A549 (cell line): ENCODE data around the gene CLDN4. TPM values are rescaled to one million over a fixed set of nuclear protein-coding genes. Genes with fewer than 3 reads are reported as not detected.
"Not testable (repeated sequence)": the region's sequence is repeated elsewhere in the genome, so short reads cannot be mapped to it uniquely, and the experiment has no call there.

Experiments used
- ATAC-seq, 2 experiments: fragments of 200-7000 bp in 1 of 2; fragments of >200 bp in 1 of 2; cut with Nextera tagmentation in 1 of 2; cut with Tn5 transposase in 1 of 2; 3 replicates each; pipeline versions ENCODE4 v1.8.0 to v1.9.1; 2018 to 2020; ENCODE audit warnings: mild to moderate bottlenecking in 1 of 2, moderate library complexity in 1 of 2
- CTCF ChIA-PET: fragments of 300-600 bp; sonication (Branson Sonifier 250); formaldehyde crosslinking; extraction: SDS; loops from one replicate; lab custom pipeline; 2021; ENCODE audit warnings: antibody characterized with exemption, inconsistent platforms; lab: Yijun Ruan, JAX
- POLR2A ChIA-PET: fragments of 350-600 bp; formaldehyde crosslinking; extraction: SDS; loops from one replicate; lab custom pipeline; 2021; ENCODE audit warnings: antibody characterized with exemption, inconsistent platforms; lab: Yijun Ruan, JAX
- DNase-seq, 2 experiments: peaks; one replicate each; pipeline versions ENCODE4 v3.0.0 to v3.0.0-alpha.2; 2011 to 2016; ENCODE audit warnings: low read depth in 1 of 2, low spot score in 1 of 2
- FAIRE-seq: peaks from 2 replicates; lab custom pipeline; 2011; peaks lifted over from hg19 to GRCh38; lab: Jason Lieb, UNC
- H3K27ac ChIP-seq, 2 experiments: fragments of >200 bp; sonication (Bioruptor Twin); formaldehyde crosslinking; 3 replicates each; pipeline ENCODE4 v1.5.1; 2016 to 2017
- H3K4me1 ChIP-seq: fragments of >200 bp; sonication (Bioruptor Twin); formaldehyde crosslinking; 3 replicates; pipeline ENCODE4 v1.6.1; 2016
- H3K4me2 ChIP-seq: fragments of >200 bp; sonication (Bioruptor Twin); formaldehyde crosslinking; 3 replicates; pipeline ENCODE4 v1.6.1; 2016
- H3K4me3 ChIP-seq: fragments of >200 bp; sonication (Bioruptor Twin); formaldehyde crosslinking; 3 replicates; pipeline ENCODE4 v1.5.1; 2016
- H3K9me3 ChIP-seq: fragments of >200 bp; sonication (Bioruptor Twin); formaldehyde crosslinking; 3 replicates; pipeline ENCODE4 v1.6.1; 2016
- BHLHE40 ChIP-seq: IDR thresholded peaks from 2 replicates; pipeline ENCODE4 v1.6.1; 2012; ENCODE audit warnings: low read depth, low read length, inconsistent platforms
- CBX2 ChIP-seq: fragments of 200-600 bp; sonication (generic); IDR thresholded peaks from 2 replicates; pipeline ENCODE4 v1.6.1; 2016; ENCODE audit warnings: low read depth, mild to moderate bottlenecking, borderline replicate concordance
- CHD2 ChIP-seq: fragments of 150-350 bp; IDR thresholded peaks from 2 replicates; pipeline ENCODE4 v1.6.1; 2014; ENCODE audit warnings: low read length; ENCODE audit not compliant: partially characterized antibody
- EP300 ChIP-seq, 2 experiments: fragments of >200 bp; sonication (Bioruptor Twin); formaldehyde crosslinking; IDR thresholded peaks; 2 replicates in 1 of 2; 3 replicates in 1 of 2; pipeline ENCODE4 v1.6.1; 2016 to 2017
- ESRRA ChIP-seq: fragments of 150-350 bp; IDR thresholded peaks from 2 replicates; pipeline ENCODE4 v1.6.1; 2014; ENCODE audit warnings: mild to moderate bottlenecking, low read length, borderline replicate concordance
- FOSB ChIP-seq: fragments of 250-450 bp; sonication (Bioruptor Pico); IDR thresholded peaks from 2 replicates; pipeline ENCODE4 v1.5.0; 2020; ENCODE audit warnings: mild to moderate bottlenecking, moderate library complexity
- FOSL2 ChIP-seq, 2 experiments: fragments of 450-650 bp in 1 of 2; fragments of >200 bp in 1 of 2; sonication (Bioruptor Twin) in 1 of 2; formaldehyde crosslinking; IDR thresholded peaks; 2 replicates each; pipeline versions ENCODE4 v1.5.0 to v1.6.1; 2016 to 2020; ENCODE audit warnings: mild to moderate bottlenecking in 1 of 2, moderate library complexity in 1 of 2
- FOXS1 ChIP-seq: fragments of 250-450 bp; sonication (Bioruptor Pico); IDR thresholded peaks from 2 replicates; pipeline ENCODE4 v1.5.0; 2020; ENCODE audit warnings: mild to moderate bottlenecking, moderate library complexity
- HDAC2 ChIP-seq: fragments of 200-600 bp; sonication (generic); IDR thresholded peaks from 2 replicates; pipeline ENCODE4 v1.6.1; 2016
- HEYL ChIP-seq: fragments of 250-450 bp; sonication (Bioruptor Pico); IDR thresholded peaks from 2 replicates; pipeline ENCODE4 v1.8.0; 2021; ENCODE audit warnings: mild to moderate bottlenecking, moderate library complexity
- HOXA7 ChIP-seq: fragments of 250-450 bp; sonication (Bioruptor Pico); IDR thresholded peaks from 2 replicates; pipeline ENCODE4 v1.5.0; 2020; ENCODE audit warnings: mild to moderate bottlenecking, moderate library complexity
- JUNB ChIP-seq: fragments of >200 bp; sonication (Bioruptor Twin); formaldehyde crosslinking; IDR thresholded peaks from 2 replicates; pipeline ENCODE4 v1.6.1; 2016
- KDM1A ChIP-seq: fragments of 200-600 bp; sonication (generic); IDR thresholded peaks from 2 replicates; pipeline ENCODE4 v1.6.1; 2016; ENCODE audit warnings: low read depth, mild to moderate bottlenecking
- KDM5A ChIP-seq: fragments of 200-600 bp; sonication (generic); IDR thresholded peaks from 2 replicates; pipeline ENCODE4 v1.6.1; 2016; ENCODE audit warnings: antibody characterized with exemption, mild to moderate bottlenecking
- MYC ChIP-seq: IDR thresholded peaks from 2 replicates; pipeline ENCODE4 v1.6.1; 2012; ENCODE audit warnings: mild to moderate bottlenecking, inconsistent platforms, low read length, improper control_type of control experiment, borderline replicate concordance
- NPAS2 ChIP-seq: fragments of 250-450 bp; sonication (Bioruptor Pico); IDR thresholded peaks from 2 replicates; pipeline ENCODE4 v1.8.0; 2022; ENCODE audit warnings: mild to moderate bottlenecking, moderate library complexity, borderline replicate concordance
- PHF8 ChIP-seq: fragments of 200-600 bp; sonication (generic); IDR thresholded peaks from 2 replicates; pipeline ENCODE4 v1.6.1; 2016; ENCODE audit warnings: low read depth, mild to moderate bottlenecking, antibody characterized with exemption, moderate library complexity, borderline replicate concordance
- POLR2A ChIP-seq: IDR thresholded peaks from 2 replicates; pipeline ENCODE4 v1.6.1; 2012; ENCODE audit warnings: mild to moderate bottlenecking, low read length
- RCOR1 ChIP-seq: fragments of 150-350 bp; IDR thresholded peaks from 2 replicates; pipeline ENCODE4 v1.6.1; 2014; ENCODE audit warnings: antibody characterized with exemption, low read length, low read depth
- RFX5 ChIP-seq: fragments of 450-650 bp; IDR thresholded peaks from 2 replicates; pipeline ENCODE4 v1.7.1; 2014; ENCODE audit warnings: antibody characterized with exemption, mild to moderate bottlenecking, moderate library complexity
- SREBF2 ChIP-seq: fragments of 450-650 bp; IDR thresholded peaks from 2 replicates; pipeline ENCODE4 v1.6.1; 2014; ENCODE audit warnings: mild to moderate bottlenecking, moderate library complexity
- TFCP2L1 ChIP-seq: fragments of 250-450 bp; sonication (Bioruptor Pico); IDR thresholded peaks from 2 replicates; pipeline ENCODE4 v1.5.0; 2021; ENCODE audit warnings: mild to moderate bottlenecking
- ZFP36 ChIP-seq: fragments of 450-650 bp; IDR thresholded peaks from 2 replicates; pipeline ENCODE4 v1.6.1; 2014; ENCODE audit warnings: borderline replicate concordance; ENCODE audit not compliant: partially characterized antibody
- ZSCAN20 ChIP-seq: fragments of 250-450 bp; sonication (Bioruptor Pico); IDR thresholded peaks from 2 replicates; pipeline ENCODE4 v1.8.0; 2022; ENCODE audit warnings: mild to moderate bottlenecking, moderate library complexity
- WGBS: methylation state at CpG from one replicate; pipeline ENCODE4 v1.1.6; 2017; ENCODE audit errors: missing lambda C conversion rate; 5-methylcytosine and 5-hydroxymethylcytosine counted together
- polyA minus RNA-seq: library from RNA; depleted of rRNA, polyadenylated mRNA; stranded (reverse); fragments of >200 nt; gene quantifications from 2 replicates; pipeline ENCODE4 v1.2.3, GENCODE V29; 2011; rRNA and poly(A)+ RNA removed
- polyA plus RNA-seq, 4 experiments: library from polyadenylated mRNA; depleted of rRNA in 3 of 4; stranded (reverse); fragments of >200 nt; fragmentation: RNase III in 1 of 4; extraction: RNeasy Plus Mini Kit Qiagen cat#74134 plus additional on column Dnase treatment in 1 of 4; gene quantifications; 2 replicates in 3 of 4; 3 replicates in 1 of 4; pipeline ENCODE4 v1.2.3, GENCODE V29; 2011 to 2017
- TF ChIP-seq, protein P1 (sequence below): fragments of 200-600 bp; sonication (generic); IDR thresholded peaks from 2 replicates; pipeline ENCODE4 v1.6.1; 2016; ENCODE audit warnings: antibody characterized with exemption, mild to moderate bottlenecking, moderate library complexity
- TF ChIP-seq, protein P2 (sequence below): fragments of 250-450 bp; sonication (Bioruptor Pico); IDR thresholded peaks from 2 replicates; pipeline ENCODE4 v1.5.0; 2021; ENCODE audit warnings: mild to moderate bottlenecking, moderate library complexity, borderline replicate concordance

CLDN4 gene, protein sequence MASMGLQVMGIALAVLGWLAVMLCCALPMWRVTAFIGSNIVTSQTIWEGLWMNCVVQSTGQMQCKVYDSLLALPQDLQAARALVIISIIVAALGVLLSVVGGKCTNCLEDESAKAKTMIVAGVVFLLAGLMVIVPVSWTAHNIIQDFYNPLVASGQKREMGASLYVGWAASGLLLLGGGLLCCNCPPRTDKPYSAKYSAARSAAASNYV
- polyA plus RNA-seq (2011; rRNA removed) (2.3 and 2.4 TPM in 2 replicates), polyA plus RNA-seq (2017; fragmentation: RNase III; extraction: RNeasy Plus Mini Kit Qiagen cat#74134 plus additional on column Dnase treatment) (1.3 to 1.5 TPM (median 1.5 TPM) in 3 replicates), polyA minus RNA-seq (1.9 and 2.8 TPM in 2 replicates)
- 1.9 and 2.4 TPM in 2 replicates for polyA plus RNA-seq (2012; cell fraction: cytosol; rRNA removed)
- polyA plus RNA-seq (2012; cell fraction: nucleus; rRNA removed): 6.1 and 6.7 TPM in 2 replicates

DNA sequence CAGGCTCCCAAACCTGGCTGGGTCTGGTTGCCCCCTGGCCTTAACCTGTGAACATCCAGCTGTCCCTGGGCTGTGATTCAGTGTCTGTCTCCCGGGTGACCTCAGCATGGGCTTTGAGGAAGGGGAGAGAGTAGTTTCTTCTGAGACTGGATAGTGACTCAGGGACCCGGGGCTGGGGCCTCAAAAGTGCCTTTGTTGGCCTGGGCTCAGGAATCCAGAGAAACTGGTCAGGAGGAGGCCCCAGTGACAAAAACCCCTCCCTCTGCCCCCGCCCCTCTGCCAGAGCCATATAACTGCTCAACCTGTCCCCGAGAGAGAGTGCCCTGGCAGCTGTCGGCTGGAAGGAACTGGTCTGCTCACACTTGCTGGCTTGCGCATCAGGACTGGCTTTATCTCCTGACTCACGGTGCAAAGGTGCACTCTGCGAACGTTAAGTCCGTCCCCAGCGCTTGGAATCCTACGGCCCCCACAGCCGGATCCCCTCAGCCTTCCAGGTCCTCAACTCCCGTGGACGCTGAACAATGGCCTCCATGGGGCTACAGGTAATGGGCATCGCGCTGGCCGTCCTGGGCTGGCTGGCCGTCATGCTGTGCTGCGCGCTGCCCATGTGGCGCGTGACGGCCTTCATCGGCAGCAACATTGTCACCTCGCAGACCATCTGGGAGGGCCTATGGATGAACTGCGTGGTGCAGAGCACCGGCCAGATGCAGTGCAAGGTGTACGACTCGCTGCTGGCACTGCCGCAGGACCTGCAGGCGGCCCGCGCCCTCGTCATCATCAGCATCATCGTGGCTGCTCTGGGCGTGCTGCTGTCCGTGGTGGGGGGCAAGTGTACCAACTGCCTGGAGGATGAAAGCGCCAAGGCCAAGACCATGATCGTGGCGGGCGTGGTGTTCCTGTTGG lies at the start of gene CLDN4:
CLDN4 (plus strand) TSS at position 316 of the 903 bp plus-strand sequence; CDS start at position 522, 206 bp downstream.
- H3K4me3 ChIP-seq: no peak within 1 kb of the TSS
- peak within 1 kb of the TSS; percentile 34 to 86; a peak in 5 of 6 replicates for H3K27ac ChIP-seq
- DNase-seq: no peak
- peaks cover 70% of the 10 kb centered on the region for H3K4me1 ChIP-seq
- FAIRE-seq: no peak
- ChIA-PET POLR2A (interaction anchor here (0.6 to 3.3 kb wide), 2 partner anchors 11 to 12 kb away, joined by 4 to 21 read pairs; partner anchors contain the start of gene METTL27), CTCF (interaction anchor here (1.2 to 1.9 kb wide), 2 partner anchors 96 kb away, joined by 3 to 4 read pairs; no protein-coding TSS in a partner anchor)
- H3K9me3 ChIP-seq: no peaks in the 10 kb centered on the region
- no peak for ATAC-seq
- H3K4me2 ChIP-seq: peak within 1 kb of the TSS; percentile 34; the same call in 1 of the 3 replicates
- TF ChIP-seq BHLHE40 (no peak), ZSCAN20 (CRISPR knock-in tag) (no peak), KDM1A (no peak), CBX2 (no peak), HDAC2 (no peak), MYC (no peak), JUNB (no peak), RCOR1 (no peak), CHD2 (no peak), ZFP36 (no peak), TFCP2L1 (CRISPR knock-in tag) (no peak), KDM5A (no peak)
- TF ChIP-seq, protein P1, sequence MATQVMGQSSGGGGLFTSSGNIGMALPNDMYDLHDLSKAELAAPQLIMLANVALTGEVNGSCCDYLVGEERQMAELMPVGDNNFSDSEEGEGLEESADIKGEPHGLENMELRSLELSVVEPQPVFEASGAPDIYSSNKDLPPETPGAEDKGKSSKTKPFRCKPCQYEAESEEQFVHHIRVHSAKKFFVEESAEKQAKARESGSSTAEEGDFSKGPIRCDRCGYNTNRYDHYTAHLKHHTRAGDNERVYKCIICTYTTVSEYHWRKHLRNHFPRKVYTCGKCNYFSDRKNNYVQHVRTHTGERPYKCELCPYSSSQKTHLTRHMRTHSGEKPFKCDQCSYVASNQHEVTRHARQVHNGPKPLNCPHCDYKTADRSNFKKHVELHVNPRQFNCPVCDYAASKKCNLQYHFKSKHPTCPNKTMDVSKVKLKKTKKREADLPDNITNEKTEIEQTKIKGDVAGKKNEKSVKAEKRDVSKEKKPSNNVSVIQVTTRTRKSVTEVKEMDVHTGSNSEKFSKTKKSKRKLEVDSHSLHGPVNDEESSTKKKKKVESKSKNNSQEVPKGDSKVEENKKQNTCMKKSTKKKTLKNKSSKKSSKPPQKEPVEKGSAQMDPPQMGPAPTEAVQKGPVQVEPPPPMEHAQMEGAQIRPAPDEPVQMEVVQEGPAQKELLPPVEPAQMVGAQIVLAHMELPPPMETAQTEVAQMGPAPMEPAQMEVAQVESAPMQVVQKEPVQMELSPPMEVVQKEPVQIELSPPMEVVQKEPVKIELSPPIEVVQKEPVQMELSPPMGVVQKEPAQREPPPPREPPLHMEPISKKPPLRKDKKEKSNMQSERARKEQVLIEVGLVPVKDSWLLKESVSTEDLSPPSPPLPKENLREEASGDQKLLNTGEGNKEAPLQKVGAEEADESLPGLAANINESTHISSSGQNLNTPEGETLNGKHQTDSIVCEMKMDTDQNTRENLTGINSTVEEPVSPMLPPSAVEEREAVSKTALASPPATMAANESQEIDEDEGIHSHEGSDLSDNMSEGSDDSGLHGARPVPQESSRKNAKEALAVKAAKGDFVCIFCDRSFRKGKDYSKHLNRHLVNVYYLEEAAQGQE: no peak
- TF ChIP-seq, protein P2, sequence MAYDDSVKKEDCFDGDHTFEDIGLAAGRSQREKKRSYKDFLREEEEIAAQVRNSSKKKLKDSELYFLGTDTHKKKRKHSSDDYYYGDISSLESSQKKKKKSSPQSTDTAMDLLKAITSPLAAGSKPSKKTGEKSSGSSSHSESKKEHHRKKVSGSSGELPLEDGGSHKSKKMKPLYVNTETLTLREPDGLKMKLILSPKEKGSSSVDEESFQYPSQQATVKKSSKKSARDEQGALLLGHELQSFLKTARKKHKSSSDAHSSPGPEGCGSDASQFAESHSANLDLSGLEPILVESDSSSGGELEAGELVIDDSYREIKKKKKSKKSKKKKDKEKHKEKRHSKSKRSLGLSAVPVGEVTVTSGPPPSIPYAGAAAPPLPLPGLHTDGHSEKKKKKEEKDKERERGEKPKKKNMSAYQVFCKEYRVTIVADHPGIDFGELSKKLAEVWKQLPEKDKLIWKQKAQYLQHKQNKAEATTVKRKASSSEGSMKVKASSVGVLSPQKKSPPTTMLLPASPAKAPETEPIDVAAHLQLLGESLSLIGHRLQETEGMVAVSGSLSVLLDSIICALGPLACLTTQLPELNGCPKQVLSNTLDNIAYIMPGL (CRISPR knock-in tag): no peak
- WGBS: 86% methylated on average over 33 of the region's 42 CpGs

DNA sequence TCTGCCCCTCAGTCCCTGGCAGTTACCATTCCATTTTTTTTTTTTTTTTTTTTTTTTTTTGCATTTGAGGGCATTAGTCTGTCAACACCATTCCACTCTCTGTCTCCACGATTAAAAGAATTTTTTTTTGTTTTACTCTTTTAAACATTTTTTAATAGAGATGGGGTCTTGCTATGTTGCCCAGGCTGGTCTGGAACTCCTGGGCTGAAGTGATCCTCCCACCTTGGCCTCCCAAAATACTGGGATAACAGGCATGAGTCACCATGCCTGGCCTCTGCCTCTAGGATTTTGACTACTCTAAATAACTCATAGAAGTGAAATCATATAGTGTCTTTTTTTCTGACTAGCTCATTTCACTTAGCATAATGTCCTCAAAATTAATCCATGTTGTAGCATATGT lies 44.2 kb upstream of the CLDN4 start:
- POLR2A ChIA-PET: no interaction called here
- no peak for ATAC-seq
- DNase-seq: no peak
- no peak overlapping the region for H3K27ac ChIP-seq
- no peaks in the 10 kb centered on the region for H3K4me1 ChIP-seq
- no peak for FAIRE-seq
- no peak overlapping the region for H3K4me2 ChIP-seq
- H3K9me3 ChIP-seq: no peaks in the 10 kb centered on the region
- WGBS: 36% methylated on average over 1 of the region's 1 CpG
- CTCF ChIA-PET: no interaction called here
- TF ChIP-seq SREBF2 (no peak), KDM1A (no peak), POLR2A (no peak), FOSB (CRISPR knock-in tag) (no peak), EP300 (IDR thresholded peaks at IDR 0.05) (no peak), FOSL2 (IDR thresholded peaks at IDR 0.05) (no peak), FOSL2 (CRISPR knock-in tag; IDR thresholded peaks at IDR 0.05) (no peak; the same call in 1 of the 2 replicates), NPAS2 (CRISPR knock-in tag) (no peak), ESRRA (no peak), HOXA7 (CRISPR knock-in tag) (no peak), FOXS1 (CRISPR knock-in tag) (no peak), RFX5 (no peak), PHF8 (no peak), HEYL (no peak)
- TF ChIP-seq, all 56 proteins: peak for 0
- H3K4me3 ChIP-seq: no peak overlapping the region

DNA sequence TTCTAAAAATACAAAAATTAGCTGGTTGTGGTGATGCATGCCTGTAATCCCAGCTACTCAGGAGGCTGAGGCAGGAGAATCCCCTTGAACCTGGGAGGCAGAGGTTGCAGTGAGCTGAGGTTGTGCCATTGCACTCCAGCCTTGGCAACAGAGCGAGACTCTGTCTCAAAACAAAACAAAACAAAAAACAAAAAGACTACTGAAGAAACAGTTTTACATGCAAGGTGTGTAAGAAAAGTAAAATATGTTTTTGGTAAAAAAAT lies 43.1 kb upstream of the CLDN4 start:
- H3K4me2 ChIP-seq, FAIRE-seq, CTCF ChIA-PET, ATAC-seq, H3K4me1 ChIP-seq, POLR2A ChIA-PET, H3K9me3 ChIP-seq, H3K4me3 ChIP-seq, H3K27ac ChIP-seq, DNase-seq: not testable (repeated sequence)
- WGBS: 61% methylated on average over 1 of the region's 1 CpG
